CD4-positive, CD25-positive, alpha-beta regulatory T cell (primary cell): Measurements from ENCODE around the gene SH3GL1. TPM values are rescaled to one million over a fixed set of nuclear protein-coding genes. Genes with fewer than 3 reads are reported as not detected.

Experiments used
- ATAC-seq, 2 donors: fragments of 150-1000 bp; cut with Tn5 transposase; one replicate each; pipeline ENCODE4 v1.10.0; 2021; ENCODE audit warnings: low read depth in 2 of 2, moderate number of reproducible peaks in 2 of 2, moderate library complexity in 1 of 2
- DNase-seq, 3 donors: peaks; one replicate each; pipeline versions ENCODE4 v3.0.0 to v3.0.0-alpha.2; 2012 to 2022; ENCODE audit warnings: mixed read lengths in 1 of 3
- H3K27ac ChIP-seq: one replicate; pipeline ENCODE4 v1.7.0; 2013; ENCODE audit warnings: mild to moderate bottlenecking, low read length; ENCODE audit not compliant: insufficient read depth, poor library complexity, severe bottlenecking
- H3K27me3 ChIP-seq: one replicate; pipeline ENCODE4 v1.7.0; 2013; ENCODE audit warnings: low read length; ENCODE audit not compliant: control insufficient read depth, insufficient read depth
- H3K36me3 ChIP-seq: one replicate; pipeline ENCODE4 v1.7.0; 2013; ENCODE audit warnings: mild to moderate bottlenecking, low read length, moderate library complexity; ENCODE audit not compliant: control insufficient read depth, insufficient read depth
- H3K4me1 ChIP-seq: 2 replicates; pipeline ENCODE4 v1.7.0; 2013; ENCODE audit warnings: mild to moderate bottlenecking, low read length; ENCODE audit not compliant: insufficient read depth, control insufficient read depth, poor library complexity, severe bottlenecking
- H3K4me3 ChIP-seq: one replicate; pipeline ENCODE4 v1.7.0; 2013; ENCODE audit warnings: low read depth, mild to moderate bottlenecking, low read length, moderate library complexity
- H3K9me3 ChIP-seq, 2 experiments: 1 replicate in 1 of 2; 2 replicates in 1 of 2; pipeline ENCODE4 v1.7.0; 2013; ENCODE audit warnings: low read length in 2 of 2, mild to moderate bottlenecking in 1 of 2, moderate library complexity in 1 of 2; ENCODE audit not compliant: control insufficient read depth in 2 of 2
- H3K27ac Mint-ChIP-seq, 3 donors: one replicate each; pipeline ENCODE4 v1.8.0; 2020 to 2022; ENCODE audit warnings: mild to moderate bottlenecking in 3 of 3, mixed read lengths in 3 of 3, moderate library complexity in 2 of 3
- H3K27me3 Mint-ChIP-seq: one replicate; pipeline ENCODE4 v1.8.0; 2022; ENCODE audit warnings: mild to moderate bottlenecking, mixed read lengths
- H3K36me3 Mint-ChIP-seq: one replicate; pipeline ENCODE4 v1.8.0; 2020; ENCODE audit warnings: mixed read lengths
- H3K4me1 Mint-ChIP-seq, 4 donors: one replicate each; pipeline ENCODE4 v1.8.0; 2020 to 2022; ENCODE audit warnings: mixed read lengths in 4 of 4, mild to moderate bottlenecking in 1 of 4
- H3K4me3 Mint-ChIP-seq, 4 donors: one replicate each; pipeline ENCODE4 v1.8.0; 2020 to 2022; ENCODE audit warnings: mild to moderate bottlenecking in 4 of 4, mixed read lengths in 4 of 4, moderate library complexity in 3 of 4
- H3K9me3 Mint-ChIP-seq, 7 donors: one replicate each; pipeline ENCODE4 v1.8.0; 2020 to 2022; ENCODE audit warnings: mixed read lengths in 7 of 7, mild to moderate bottlenecking in 3 of 7, moderate library complexity in 2 of 7
- polyA plus RNA-seq, 4 donors: library from polyadenylated mRNA; unstranded; fragments of 300-500 nt; fragmentation: Illumina TruSeq; gene quantifications; one replicate each; pipeline ENCODE4 v1.2.3, GENCODE V29; 2021
- total RNA-seq: library from RNA; stranded (reverse); gene quantifications from one replicate; pipeline ENCODE4 v1.2.3, GENCODE V29; 2022

Gene SH3GL1
- total and polyA plus RNA-seq, 5 donors from 2014 or later, result 13.4 to 54.0 (median 18.1) TPM

DNA sequence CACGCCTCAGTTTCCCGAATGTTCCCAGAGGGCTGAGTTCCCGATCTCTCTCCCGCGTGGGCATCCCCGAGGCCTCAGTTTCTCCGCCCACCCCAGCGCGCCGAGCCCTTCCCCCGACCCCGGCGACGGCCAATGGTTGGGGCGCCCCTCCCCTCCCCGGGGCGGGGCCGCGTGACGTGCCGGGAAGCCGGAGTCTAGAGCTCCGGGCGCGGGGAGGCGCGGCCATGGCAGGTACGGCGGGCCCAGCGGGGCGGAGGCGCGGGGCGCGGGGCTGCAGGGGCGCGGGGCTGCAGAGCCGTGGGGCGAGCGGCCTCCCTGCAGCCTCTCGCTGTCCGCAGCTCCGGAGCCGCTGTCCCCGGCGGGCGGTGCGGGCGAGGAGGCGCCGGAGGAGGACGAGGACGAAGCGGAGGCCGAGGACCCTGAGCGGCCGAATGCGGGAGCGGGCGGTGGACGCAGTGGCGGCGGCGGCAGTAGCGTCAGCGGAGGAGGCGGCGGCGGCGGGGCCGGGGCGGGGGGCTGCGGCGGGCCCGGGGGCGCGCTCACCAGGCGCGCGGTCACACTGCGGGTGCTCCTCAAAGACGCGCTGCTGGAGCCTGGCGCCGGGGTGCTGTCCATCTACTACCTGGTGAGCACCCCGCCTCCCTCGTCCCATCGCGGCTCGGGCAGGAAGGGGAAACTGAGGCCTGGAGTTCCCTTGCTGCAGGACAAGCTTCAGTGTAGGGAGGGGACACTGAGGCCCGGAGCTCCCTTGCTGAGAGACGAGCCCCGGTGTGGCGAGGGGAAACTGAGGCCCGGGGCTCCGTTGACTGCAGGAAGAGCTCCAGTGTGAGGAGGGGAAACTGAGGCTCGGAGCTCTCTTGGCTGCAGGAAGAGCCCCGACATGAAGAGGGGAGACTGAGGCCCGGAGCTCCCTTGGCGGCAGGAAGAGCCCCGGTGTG, 56.7 kb downstream of the SH3GL1 start, which contains the start of gene MPND:
MPND (plus strand) TSS at position 193 of the 938 bp plus-strand sequence; CDS start at position 225, 32 bp downstream.
- H3K4me1 ChIP-seq, result peaks cover 22% of the 10 kb centered on the region
- no peaks in the 10 kb centered on the region for H3K9me3 ChIP-seq
- peak within 1 kb of the TSS; percentile 83 to 91 (median 87) for H3K27ac Mint-ChIP-seq
- ATAC-seq (peak; percentile 68 to 69), DNase-seq (peak; percentile 89 to 93 (median 93))
- peaks cover 0 to 2% (median 0%) of the 10 kb centered on the region in 7 donors for H3K9me3 Mint-ChIP-seq
- no peaks in the 10 kb centered on the region for H3K36me3 ChIP-seq
- H3K36me3 Mint-ChIP-seq, result peaks cover 9% of the 10 kb centered on the region
- H3K4me3 Mint-ChIP-seq, result peak within 1 kb of the TSS; percentile 84 to 94 (median 94)
- H3K27me3 ChIP-seq, result no peaks in the 10 kb centered on the region
- H3K4me1 Mint-ChIP-seq, result peaks cover 1 to 46% (median 16%) of the 10 kb centered on the region in 4 donors
- peaks cover 5% of the 10 kb centered on the region for H3K27me3 Mint-ChIP-seq
- peak within 1 kb of the TSS; percentile 80 for H3K27ac ChIP-seq
- peak within 1 kb of the TSS; percentile 71 for H3K4me3 ChIP-seq

DNA sequence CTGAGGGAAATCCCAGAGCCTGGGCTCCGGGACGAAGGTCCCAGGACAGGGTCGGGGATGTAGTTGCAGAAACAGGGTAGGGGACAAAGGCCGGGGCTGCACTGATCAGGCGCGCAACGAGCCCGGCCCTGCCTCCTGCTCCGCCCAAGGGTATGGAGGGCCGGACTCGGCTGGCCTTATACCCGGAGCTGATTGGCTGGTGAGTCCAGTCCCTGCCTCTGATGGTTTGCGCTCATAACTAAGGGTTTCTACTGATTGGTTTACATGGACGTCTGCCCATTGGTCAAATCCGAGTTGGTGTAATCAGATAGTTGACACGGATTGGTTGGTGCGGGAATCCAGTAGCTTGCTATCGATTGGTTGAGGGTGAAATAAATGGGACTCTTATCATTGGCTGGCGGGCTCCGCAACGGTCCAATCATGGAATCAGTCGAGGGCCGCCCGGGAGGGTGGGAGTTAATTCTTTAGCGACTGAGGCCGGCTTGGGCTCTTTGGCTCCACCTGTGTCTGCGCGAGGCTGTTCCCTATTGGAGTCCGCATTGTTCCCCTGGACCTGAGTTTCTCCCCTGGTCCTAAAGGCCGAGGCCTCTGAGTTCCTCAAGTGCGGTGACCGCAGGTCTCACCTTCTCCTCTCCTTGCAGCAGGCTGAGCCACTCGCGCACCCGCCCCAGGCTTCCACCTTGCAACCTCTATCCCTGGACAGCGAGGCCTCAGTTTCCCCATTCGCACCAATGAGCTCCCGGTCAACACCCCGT, 57.6 kb downstream of the SH3GL1 start:
- Histone ChIP-seq H3K27me3 (no peaks in the 10 kb centered on the region), H3K36me3 (no peaks in the 10 kb centered on the region), H3K27ac (peak overlapping the region; percentile 80), H3K9me3 (no peaks in the 10 kb centered on the region), H3K4me3 (peak overlapping the region; percentile 71), H3K4me1 (peaks cover 28% of the 10 kb centered on the region)
- Mint-ChIP-seq H3K27me3 (peaks cover 5% of the 10 kb centered on the region), H3K4me1 (peaks cover 9 to 54% (median 21%) of the 10 kb centered on the region in 4 donors), H3K27ac (peak overlapping the region; percentile 83 to 91 (median 87)), H3K36me3 (peaks cover 9% of the 10 kb centered on the region), H3K9me3 (peaks cover 0 to 2% (median 0%) of the 10 kb centered on the region in 7 donors), H3K4me3 (peak overlapping the region; percentile 84 to 94 (median 94))
- peak; percentile 89 to 100 (median 97) for DNase-seq
- ATAC-seq, result peak; percentile 85 to 87

DNA sequence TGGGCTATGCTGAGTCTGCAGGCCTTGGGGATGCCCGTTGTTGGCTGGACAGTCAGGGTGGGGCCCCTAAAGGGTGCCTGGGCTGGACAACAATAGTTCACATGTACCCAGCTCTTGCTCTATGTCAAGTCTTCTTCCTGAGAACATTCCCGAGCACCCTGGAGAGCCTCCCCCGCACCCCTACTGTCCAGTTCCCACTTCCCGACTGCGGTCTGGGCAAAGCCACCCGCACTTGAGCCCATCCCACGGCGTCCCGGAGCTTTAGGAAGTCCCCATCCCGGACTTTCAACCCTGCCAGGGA, 58.1 kb downstream of the SH3GL1 start:
- Histone ChIP-seq H3K9me3 (no peaks in the 10 kb centered on the region), H3K27ac (peak overlapping the region; percentile 80), H3K27me3 (no peaks in the 10 kb centered on the region), H3K4me3 (peak overlapping the region; percentile 52), H3K36me3 (no peaks in the 10 kb centered on the region), H3K4me1 (peaks cover 28% of the 10 kb centered on the region)
- DNase-seq (no peak), ATAC-seq (no peak)
- Mint-ChIP-seq H3K27ac (peak overlapping the region; percentile 83 to 91 (median 89)), H3K4me3 (peak overlapping the region; percentile 84 to 94 (median 94)), H3K4me1 (peaks cover 9 to 55% (median 21%) of the 10 kb centered on the region in 4 donors), H3K9me3 (peaks cover 0 to 2% (median 0%) of the 10 kb centered on the region in 7 donors), H3K36me3 (peaks cover 9% of the 10 kb centered on the region), H3K27me3 (peaks cover 5% of the 10 kb centered on the region)

DNA sequence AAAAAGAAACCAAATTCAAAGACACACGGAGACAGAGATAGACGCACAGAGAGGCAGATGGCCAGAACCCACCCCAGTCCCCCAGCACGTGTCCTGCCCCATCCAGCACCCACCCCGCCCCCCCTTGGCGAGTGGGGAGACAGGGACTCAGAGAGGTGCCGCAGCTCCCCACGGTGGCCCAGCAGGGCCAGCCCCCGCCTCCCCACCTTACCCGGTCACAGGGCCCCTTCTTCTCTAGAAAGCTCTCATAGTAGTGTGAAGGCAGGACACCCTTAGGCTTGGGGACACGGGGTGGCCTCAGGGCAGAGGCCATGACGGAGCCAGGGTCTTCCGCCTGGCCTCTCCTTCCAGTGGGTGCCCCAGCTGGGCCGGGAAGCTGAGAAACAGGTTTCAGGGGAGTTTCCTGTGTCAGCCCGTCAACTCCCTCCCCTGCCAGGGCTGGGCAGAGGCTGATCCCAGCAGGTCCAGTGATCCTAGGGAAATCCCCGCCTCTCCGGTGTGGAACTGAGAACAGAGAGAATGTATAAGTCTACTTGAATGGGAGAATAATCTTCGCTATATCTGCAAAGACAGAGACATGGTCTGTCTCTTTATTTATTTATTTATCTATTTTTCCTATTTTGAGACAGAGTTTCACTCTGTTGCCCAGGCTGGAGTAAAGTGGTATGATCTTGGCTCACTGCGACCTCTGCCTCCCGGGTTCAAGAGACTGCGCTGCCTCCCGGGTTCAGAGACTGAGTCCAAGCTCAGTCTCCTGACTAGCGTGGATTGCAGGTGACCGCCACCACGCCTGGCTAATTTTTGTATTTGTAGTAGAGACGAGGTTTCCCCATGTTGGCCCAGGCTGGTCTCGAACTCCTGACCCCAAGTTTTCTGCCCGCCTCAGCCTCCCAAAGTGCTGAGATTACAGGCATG, 61.6 kb downstream of the SH3GL1 start, which contains the start of gene STAP2:
STAP2 (minus strand) TSS at position 387 of the 915 bp plus-strand sequence; CDS start at position 313, 74 bp downstream.
- peak within 1 kb of the TSS; percentile 71 for H3K4me3 ChIP-seq
- H3K9me3 ChIP-seq, result no peaks in the 10 kb centered on the region
- peaks cover 16% of the 10 kb centered on the region for H3K4me1 ChIP-seq
- DNase-seq, result peak in 1 of 3 donors; percentile 51
- H3K4me3 Mint-ChIP-seq, result peak within 1 kb of the TSS; percentile 89 to 94 (median 90)
- no peaks in the 10 kb centered on the region for H3K27me3 ChIP-seq
- peaks cover 5% of the 10 kb centered on the region for H3K27me3 Mint-ChIP-seq
- no peaks in the 10 kb centered on the region for H3K36me3 ChIP-seq
- peak within 1 kb of the TSS; percentile 49 for H3K27ac ChIP-seq
- peaks cover 4% of the 10 kb centered on the region for H3K36me3 Mint-ChIP-seq
- H3K9me3 Mint-ChIP-seq, result peaks cover 0 to 2% (median 0%) of the 10 kb centered on the region in 7 donors
- ATAC-seq, result no peak
- peak within 1 kb of the TSS; percentile 96 to 97 (median 97) for H3K27ac Mint-ChIP-seq
- H3K4me1 Mint-ChIP-seq, result peaks cover 3 to 38% (median 16%) of the 10 kb centered on the region in 4 donors

DNA sequence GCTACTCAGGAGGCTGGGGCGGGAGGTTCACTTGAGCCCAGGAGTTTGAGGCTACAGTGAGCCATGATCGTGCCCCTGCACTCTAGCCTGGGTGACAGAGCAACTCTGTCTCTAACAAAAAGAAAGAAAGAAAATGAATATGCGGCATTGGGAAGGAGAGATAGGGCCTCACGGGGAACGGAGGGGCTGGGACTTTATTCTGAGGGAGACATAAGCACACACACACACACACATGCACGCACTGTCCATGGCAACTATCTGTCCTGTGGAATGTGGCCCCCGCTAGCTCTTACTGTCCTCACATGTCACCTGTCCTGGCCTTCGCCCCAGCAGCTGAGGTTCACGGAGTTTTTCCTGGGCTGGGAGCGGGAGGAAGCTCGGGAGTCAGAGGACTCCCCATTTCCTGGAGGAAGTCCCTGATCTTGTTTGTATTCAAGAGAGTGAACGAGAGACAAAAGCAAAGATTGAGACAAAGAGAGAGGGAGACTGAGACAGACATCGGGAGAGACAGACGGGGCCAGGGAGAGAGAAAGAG, 62.4 kb downstream of the SH3GL1 start:
- Histone ChIP-seq H3K36me3 (no peaks in the 10 kb centered on the region), H3K27me3 (no peaks in the 10 kb centered on the region), H3K27ac (peak overlapping the region; percentile 49), H3K9me3 (no peaks in the 10 kb centered on the region), H3K4me3 (peak overlapping the region; percentile 71), H3K4me1 (peaks cover 16% of the 10 kb centered on the region)
- no peak for DNase-seq
- peaks cover 4% of the 10 kb centered on the region for H3K36me3 Mint-ChIP-seq
- H3K4me3 Mint-ChIP-seq, result peak overlapping the region; percentile 89 to 94 (median 90)
- H3K4me1 Mint-ChIP-seq, result peaks cover 3 to 32% (median 15%) of the 10 kb centered on the region in 4 donors
- peaks cover 0 to 2% (median 0%) of the 10 kb centered on the region in 7 donors for H3K9me3 Mint-ChIP-seq
- H3K27ac Mint-ChIP-seq, result peak overlapping the region; percentile 96 to 97 (median 97)
- H3K27me3 Mint-ChIP-seq, result peaks cover 4% of the 10 kb centered on the region
- ATAC-seq, result no peak

DNA sequence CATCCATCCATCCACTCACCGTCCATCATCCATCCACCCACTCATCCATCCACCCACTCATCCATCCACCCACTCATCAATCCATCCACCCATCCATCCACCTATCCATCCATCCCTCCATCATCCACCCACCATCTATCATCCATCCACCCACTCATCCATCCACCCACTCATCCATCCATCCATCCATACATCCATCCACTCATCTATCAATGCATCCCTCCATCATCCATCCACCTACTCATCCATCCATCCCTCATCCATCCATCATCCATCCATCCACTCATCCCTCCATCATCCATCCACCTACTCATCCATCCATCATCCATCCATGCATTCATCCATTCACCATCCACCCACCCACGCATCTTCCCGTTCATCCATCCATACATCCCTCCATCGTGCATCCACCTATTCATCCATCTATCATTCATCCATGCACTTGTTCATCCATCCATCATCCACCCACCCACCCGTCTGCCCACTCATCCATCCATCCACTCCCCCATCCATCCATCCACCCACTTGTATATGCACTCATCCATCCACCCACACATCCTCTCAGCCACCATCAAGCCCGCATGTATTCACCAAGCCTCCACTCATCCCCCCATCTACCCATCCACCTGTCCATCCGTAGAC, 65.3 kb downstream of the SH3GL1 start:
- no peak overlapping the region for H3K27ac Mint-ChIP-seq
- peaks cover 4% of the 10 kb centered on the region for H3K36me3 Mint-ChIP-seq
- H3K4me1 Mint-ChIP-seq, result peaks cover 3 to 18% (median 9%) of the 10 kb centered on the region in 4 donors
- peaks cover 0 to 2% (median 0%) of the 10 kb centered on the region in 7 donors for H3K9me3 Mint-ChIP-seq
- Histone ChIP-seq H3K36me3 (no peaks in the 10 kb centered on the region), H3K9me3 (no peaks in the 10 kb centered on the region), H3K27me3 (no peaks in the 10 kb centered on the region), H3K4me3 (no peak overlapping the region), H3K27ac (no peak overlapping the region), H3K4me1 (peaks cover 11% of the 10 kb centered on the region)
- ATAC-seq (no peak), DNase-seq (no peak)
- peak overlapping the region in 1 of 4 donors; percentile 45 for H3K4me3 Mint-ChIP-seq
- no peaks in the 10 kb centered on the region for H3K27me3 Mint-ChIP-seq
